BJ (cell line): Measurements from ENCODE around the gene RAB3A. TPM values are rescaled to one million over a fixed set of nuclear protein-coding genes. Genes with fewer than 3 reads are reported as not detected.

ENCODE experiments used
- CTCF ChIA-PET: fragments of 350-600 bp; formaldehyde crosslinking; extraction: SDS; loops from one replicate; lab custom pipeline; 2021; ENCODE audit warnings: antibody characterized with exemption, inconsistent platforms; lab: Yijun Ruan, JAX
- POLR2A ChIA-PET: fragments of 300-600 bp; sonication (Branson Sonifier 250); formaldehyde crosslinking; extraction: SDS; loops from one replicate; lab custom pipeline; 2021; ENCODE audit warnings: antibody characterized with exemption; lab: Charles Lee
- DNase-seq: peaks from one replicate; pipeline ENCODE4 v3.0.0-alpha.2; 2011; ENCODE audit warnings: low read depth
- H3K27me3 ChIP-seq: 2 replicates; pipeline ENCODE4 v1.6.0; 2011; ENCODE audit warnings: low read length; ENCODE audit not compliant: control insufficient read depth, insufficient read depth
- H3K36me3 ChIP-seq: 2 replicates; pipeline ENCODE4 v1.5.1; 2011; ENCODE audit warnings: low read length; ENCODE audit not compliant: control insufficient read depth, insufficient read depth
- H3K4me3 ChIP-seq: 2 replicates; pipeline ENCODE4 v1.5.1; 2011; ENCODE audit warnings: low read depth, mild to moderate bottlenecking, control low read depth, low read length
- polyA plus RNA-seq: library from polyadenylated mRNA; depleted of rRNA; stranded (reverse); fragments of >200 nt; gene quantifications from 2 replicates; pipeline ENCODE4 v1.2.3, GENCODE V29; 2011
- TF ChIP-seq, protein P1 (sequence below): IDR thresholded peaks from 2 replicates; pipeline ENCODE4 v1.5.1; 2011; ENCODE audit warnings: low read depth, mild to moderate bottlenecking, control low read depth, inconsistent platforms, low read length, moderate library complexity; ENCODE audit not compliant: insufficient read depth

The RAB3A gene
- polyA plus RNA-seq, 1 experiment = 2.0 TPM

GRCh38 chr19:18158467-18158866 lies 45.4 kb downstream of the RAB3A start:
- CTCF ChIA-PET = interaction anchor here (0.6 to 2.3 kb wide), 5 partner anchors 10 to 837 kb away, joined by 3 to 10 read pairs (median 3); no protein-coding TSS in a partner anchor
- TF ChIP-seq, protein P1, sequence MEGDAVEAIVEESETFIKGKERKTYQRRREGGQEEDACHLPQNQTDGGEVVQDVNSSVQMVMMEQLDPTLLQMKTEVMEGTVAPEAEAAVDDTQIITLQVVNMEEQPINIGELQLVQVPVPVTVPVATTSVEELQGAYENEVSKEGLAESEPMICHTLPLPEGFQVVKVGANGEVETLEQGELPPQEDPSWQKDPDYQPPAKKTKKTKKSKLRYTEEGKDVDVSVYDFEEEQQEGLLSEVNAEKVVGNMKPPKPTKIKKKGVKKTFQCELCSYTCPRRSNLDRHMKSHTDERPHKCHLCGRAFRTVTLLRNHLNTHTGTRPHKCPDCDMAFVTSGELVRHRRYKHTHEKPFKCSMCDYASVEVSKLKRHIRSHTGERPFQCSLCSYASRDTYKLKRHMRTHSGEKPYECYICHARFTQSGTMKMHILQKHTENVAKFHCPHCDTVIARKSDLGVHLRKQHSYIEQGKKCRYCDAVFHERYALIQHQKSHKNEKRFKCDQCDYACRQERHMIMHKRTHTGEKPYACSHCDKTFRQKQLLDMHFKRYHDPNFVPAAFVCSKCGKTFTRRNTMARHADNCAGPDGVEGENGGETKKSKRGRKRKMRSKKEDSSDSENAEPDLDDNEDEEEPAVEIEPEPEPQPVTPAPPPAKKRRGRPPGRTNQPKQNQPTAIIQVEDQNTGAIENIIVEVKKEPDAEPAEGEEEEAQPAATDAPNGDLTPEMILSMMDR = no peak
- H3K36me3 ChIP-seq = peaks cover 25% of the 10 kb centered on the region
- POLR2A ChIA-PET = no interaction called here
- no peak overlapping the region for H3K4me3 ChIP-seq
- no peak for DNase-seq
- no peaks in the 10 kb centered on the region for H3K27me3 ChIP-seq

DNA sequence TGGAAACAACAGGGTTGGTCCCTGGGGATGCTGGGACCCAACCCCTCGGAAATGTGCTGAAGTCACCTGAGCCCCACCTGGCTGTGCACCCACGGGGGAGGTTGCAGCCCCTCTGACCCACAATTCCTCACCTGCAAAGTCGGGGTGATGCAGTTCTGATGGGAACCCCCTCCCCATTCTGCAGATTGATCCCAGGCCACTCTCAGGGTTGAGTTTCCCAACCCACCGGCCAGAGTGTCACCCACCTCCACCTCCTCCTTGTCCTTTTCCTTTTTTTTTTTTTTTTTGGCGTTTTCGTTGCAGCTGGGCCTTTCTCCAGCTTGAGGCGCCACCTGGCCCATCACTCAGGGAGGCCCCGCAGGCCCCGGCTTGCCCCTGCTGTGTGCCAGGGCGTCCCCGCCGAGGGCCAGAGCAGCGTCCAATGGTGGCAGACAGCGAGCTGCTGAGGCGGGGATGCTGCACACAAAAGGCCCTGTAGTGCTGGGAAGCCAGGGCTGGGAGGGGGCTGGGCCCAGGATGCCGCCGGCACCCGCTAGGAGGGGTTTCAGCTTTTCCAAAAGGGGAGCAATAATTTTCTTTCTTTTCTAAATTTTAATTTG lies 46.3 kb downstream of the RAB3A start:
- Histone ChIP-seq H3K36me3 (peaks cover 18% of the 10 kb centered on the region), H3K4me3 (no peak overlapping the region), H3K27me3 (no peaks in the 10 kb centered on the region)
- ChIA-PET POLR2A (no interaction called here), CTCF (interaction anchor here (0.6 to 2.3 kb wide), 5 partner anchors 10 to 838 kb away, joined by 3 to 10 read pairs (median 3); no protein-coding TSS in a partner anchor)
- DNase-seq = no peak
- TF ChIP-seq, protein P1 = no peak

DNA sequence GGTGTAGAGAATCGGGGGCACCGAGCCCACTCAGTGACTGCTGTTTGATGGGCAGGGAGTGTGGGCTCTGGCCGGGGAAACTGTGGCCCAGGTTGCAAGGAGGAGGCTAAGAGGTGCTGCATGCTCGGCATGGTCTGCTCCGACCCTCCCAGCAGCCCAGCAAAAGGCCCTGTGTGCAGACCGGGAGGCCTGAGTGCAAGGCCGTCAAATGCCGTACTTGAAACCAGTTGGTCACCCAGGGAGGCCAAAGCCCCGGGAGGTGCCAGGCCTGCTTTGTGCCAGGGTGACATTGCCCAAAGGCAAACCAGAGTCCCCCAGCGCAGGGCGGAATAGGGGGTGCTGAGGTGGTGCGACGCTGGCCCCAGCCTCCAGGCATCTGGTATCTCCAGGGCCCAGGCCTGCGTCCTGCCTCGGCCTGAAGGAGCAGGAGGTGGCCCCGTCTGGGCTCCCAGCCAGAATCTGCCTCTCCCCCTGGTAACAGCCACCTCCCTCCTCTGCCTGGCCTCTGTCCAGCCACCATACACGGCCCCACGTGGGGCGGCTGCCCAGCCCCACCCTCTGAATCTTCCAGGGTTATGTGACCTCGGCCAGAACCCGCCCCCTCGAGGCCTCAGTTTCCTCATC lies 46.9 kb downstream of the RAB3A start:
- CTCF ChIA-PET = interaction anchor here (1.2 kb wide), 1 partner anchor 11 kb away, joined by 4 read pairs; no protein-coding TSS in a partner anchor
- H3K4me3 ChIP-seq = no peak overlapping the region

DNA sequence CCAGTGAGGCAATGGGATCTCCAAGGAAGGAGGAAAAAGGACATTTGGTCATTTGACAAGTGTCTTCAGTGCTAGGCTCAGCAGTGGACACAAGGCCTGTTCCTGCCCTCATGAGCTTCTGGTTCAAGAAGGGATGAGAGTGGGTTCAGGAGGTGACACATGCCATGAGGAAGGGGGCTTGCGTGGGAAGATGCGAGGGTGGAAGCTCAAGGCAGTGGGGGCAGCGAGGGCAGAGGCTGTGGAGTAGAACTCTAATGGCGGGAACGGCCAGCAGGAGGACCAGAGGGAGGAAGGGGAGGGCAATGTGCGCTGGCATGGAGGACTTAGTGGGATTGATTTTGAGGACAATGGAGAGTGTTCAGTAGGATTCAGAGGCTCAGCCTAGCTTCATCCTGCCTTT lies 47.6 kb downstream of the RAB3A start:
- ChIA-PET CTCF (interaction anchor here (1.2 to 1.7 kb wide), 2 partner anchors 12 to 43 kb away, joined by 4 to 5 read pairs; no protein-coding TSS in a partner anchor), POLR2A (interaction anchor here (0.5 kb wide), 1 partner anchor 341 kb away, joined by 5 read pairs; no protein-coding TSS in a partner anchor)
- no peak for DNase-seq
- Histone ChIP-seq H3K27me3 (no peaks in the 10 kb centered on the region), H3K36me3 (peaks cover 13% of the 10 kb centered on the region), H3K4me3 (no peak overlapping the region)
- TF ChIP-seq, protein P1 = no peak

More for the DNA sequence above, 46.9 kb downstream of the RAB3A start:
- POLR2A ChIA-PET = no interaction called here
- TF ChIP-seq, protein P1 = no peak
- DNase-seq = no peak
- H3K27me3 ChIP-seq = no peaks in the 10 kb centered on the region
- peaks cover 15% of the 10 kb centered on the region for H3K36me3 ChIP-seq
